IPS DF 6.9 (cell line): ENCODE measurements around the gene PBX1.
A peak's percentile ranks its signal among the peaks of the same experiment; 100 is the strongest.
"Not testable (repeated sequence)": the region's sequence is repeated elsewhere in the genome, so short reads cannot be mapped to it uniquely, and the experiment has no call there.

Experiments used
- DNase-seq: peaks from one replicate; pipeline ENCODE4 v3.0.0-alpha.2; 2013; ENCODE audit warnings: low read depth, low spot score
- H3K27ac ChIP-seq: one replicate; pipeline ENCODE4 v1.5.1; 2013; ENCODE audit warnings: low read length, control low read depth
- H3K27me3 ChIP-seq: 2 replicates; pipeline ENCODE4 v1.6.1; 2013; ENCODE audit warnings: mild to moderate bottlenecking, low read length; ENCODE audit not compliant: control insufficient read depth, insufficient read depth
- H3K36me3 ChIP-seq: 2 replicates; pipeline ENCODE4 v1.6.1; 2013; ENCODE audit warnings: low read length; ENCODE audit not compliant: control insufficient read depth, insufficient read depth
- H3K4me1 ChIP-seq: 2 replicates; pipeline ENCODE4 v1.6.1; 2013; ENCODE audit warnings: low read length; ENCODE audit not compliant: control insufficient read depth, insufficient read depth
- H3K4me3 ChIP-seq: 2 replicates; pipeline ENCODE4 v1.5.1; 2013; ENCODE audit warnings: mild to moderate bottlenecking, low read length
- H3K9me3 ChIP-seq: 2 replicates; pipeline ENCODE4 v1.6.1; 2013; ENCODE audit warnings: low read length, inconsistent platforms; ENCODE audit not compliant: control insufficient read depth, insufficient read depth
- WGBS: extraction: QIAGEN DNeasy Blood & Tissue Kit; methylation state at CpG from one replicate; pipeline ENCODE4 v1.1.7; 2013; ENCODE audit warnings: mixed read lengths, missing lambda C conversion rate; ENCODE audit not compliant: insufficient read length, insufficient coverage; 5-methylcytosine and 5-hydroxymethylcytosine counted together

Gene PBX1

GRCh38 chr1:164534863-164535610 lies 23.9 kb upstream of the PBX1 start:
- WGBS: no CpG with 5 or more reads among the region's 5 CpGs
- no peak overlapping the region for H3K27ac ChIP-seq

DNA sequence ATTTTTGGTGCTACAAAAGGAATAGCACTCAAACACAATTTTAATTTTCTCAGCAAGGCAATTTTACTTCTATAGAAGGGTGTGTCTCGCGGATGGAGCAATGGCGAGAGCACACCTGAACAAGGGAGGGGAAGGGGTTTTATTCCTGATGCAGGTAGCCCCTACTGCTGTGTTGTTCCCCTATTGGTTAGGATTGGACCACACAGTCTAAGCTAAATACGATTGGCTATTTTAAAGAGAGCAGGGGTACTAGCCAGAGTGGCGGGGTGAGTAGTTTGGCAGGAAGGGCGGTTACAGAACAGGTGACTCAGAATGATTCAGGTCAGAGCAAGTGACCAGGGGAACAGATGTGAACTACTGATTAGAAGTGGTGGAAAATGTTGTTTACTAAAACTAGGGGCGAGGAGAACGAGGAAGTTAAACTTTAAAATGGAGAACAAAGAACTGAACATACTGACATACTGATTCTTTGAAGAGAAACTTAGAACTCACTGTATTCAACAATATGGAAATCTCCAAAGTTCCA lies 6.5 kb upstream of the PBX1 start:
- H3K27me3 ChIP-seq, H3K27ac ChIP-seq, H3K36me3 ChIP-seq, H3K9me3 ChIP-seq, H3K4me3 ChIP-seq, DNase-seq, H3K4me1 ChIP-seq: not testable (repeated sequence)
- WGBS: no CpG with 5 or more reads among the region's 8 CpGs

More at GRCh38 chr1:164534863-164535610, 23.9 kb upstream of the PBX1 start:
- DNase-seq: no peak
- Histone ChIP-seq H3K4me3 (no peak overlapping the region), H3K36me3 (no peaks in the 10 kb centered on the region), H3K9me3 (no peaks in the 10 kb centered on the region), H3K27me3 (no peaks in the 10 kb centered on the region), H3K4me1 (no peaks in the 10 kb centered on the region)

GRCh38 chr1:164557270-164557669 lies 1.7 kb upstream of the PBX1 start:
- no peak for DNase-seq
- H3K4me3 ChIP-seq: no peak overlapping the region
- H3K9me3 ChIP-seq: no peaks in the 10 kb centered on the region
- no peak overlapping the region for H3K27ac ChIP-seq
- WGBS: no CpG with 5 or more reads among the region's 4 CpGs
- no peaks in the 10 kb centered on the region; the same call in 1 of the 2 replicates for H3K4me1 ChIP-seq
- no peaks in the 10 kb centered on the region for H3K36me3 ChIP-seq
- no peaks in the 10 kb centered on the region for H3K27me3 ChIP-seq

GRCh38 chr1:164559342-164560051 lies 513 bp downstream of the PBX1 start:
- Histone ChIP-seq H3K27me3 (no peaks in the 10 kb centered on the region), H3K9me3 (no peaks in the 10 kb centered on the region), H3K36me3 (no peaks in the 10 kb centered on the region; the same call in 1 of the 2 replicates), H3K4me3 (peak overlapping the region; percentile 58), H3K4me1 (no peaks in the 10 kb centered on the region; the same call in 1 of the 2 replicates), H3K27ac (no peak overlapping the region)
- WGBS: no CpG with 5 or more reads among the region's 20 CpGs
- no peak for DNase-seq

- peak overlapping the region; percentile 58 for H3K4me3 ChIP-seq
- no peaks in the 10 kb centered on the region; the same call in 1 of the 2 replicates for H3K36me3 ChIP-seq
- H3K27me3 ChIP-seq: no peaks in the 10 kb centered on the region
- H3K9me3 ChIP-seq: no peaks in the 10 kb centered on the region
- WGBS: 100% methylated on average over 1 of the region's 11 CpGs
- no peaks in the 10 kb centered on the region; the same call in 1 of the 2 replicates for H3K4me1 ChIP-seq
- H3K27ac ChIP-seq: no peak overlapping the region
- no peak for DNase-seq
Observed at GRCh38 chr1:164560121-164560541, 1.1 kb downstream of the PBX1 start.

GRCh38 chr1:164560556-164560955 lies 1.6 kb downstream of the PBX1 start:
- no CpG with 5 or more reads among the region's 2 CpGs for WGBS
- Histone ChIP-seq H3K9me3 (no peaks in the 10 kb centered on the region), H3K36me3 (no peaks in the 10 kb centered on the region; the same call in 1 of the 2 replicates), H3K4me1 (no peaks in the 10 kb centered on the region; the same call in 1 of the 2 replicates), H3K27ac (no peak overlapping the region), H3K4me3 (peak overlapping the region; percentile 58; the same call in 1 of the 2 replicates), H3K27me3 (no peaks in the 10 kb centered on the region)
- no peak for DNase-seq

- peak overlapping the region; percentile 58; the same call in 1 of the 2 replicates for H3K4me3 ChIP-seq
- no peaks in the 10 kb centered on the region; the same call in 1 of the 2 replicates for H3K4me1 ChIP-seq
- no peak overlapping the region for H3K27ac ChIP-seq
- no peaks in the 10 kb centered on the region; the same call in 1 of the 2 replicates for H3K36me3 ChIP-seq
- no peaks in the 10 kb centered on the region for H3K9me3 ChIP-seq
- no peaks in the 10 kb centered on the region for H3K27me3 ChIP-seq
- WGBS: no CpG with 5 or more reads among the region's 7 CpGs
- DNase-seq: no peak
Observed at GRCh38 chr1:164561007-164561406, 2.0 kb downstream of the PBX1 start.

- Histone ChIP-seq H3K9me3 (no peaks in the 10 kb centered on the region), H3K36me3 (no peaks in the 10 kb centered on the region; the same call in 1 of the 2 replicates), H3K4me3 (peak overlapping the region; percentile 37; the same call in 1 of the 2 replicates), H3K27me3 (no peaks in the 10 kb centered on the region), H3K27ac (no peak overlapping the region), H3K4me1 (no peaks in the 10 kb centered on the region; the same call in 1 of the 2 replicates)
- DNase-seq: no peak
- WGBS: no CpG with 5 or more reads among the region's 1 CpG
Observed at GRCh38 chr1:164561472-164561871, 2.5 kb downstream of the PBX1 start.

GRCh38 chr1:164562061-164562460 lies 3.1 kb downstream of the PBX1 start:
- DNase-seq: no peak
- H3K9me3 ChIP-seq: no peaks in the 10 kb centered on the region
- no peak overlapping the region; the same call in 1 of the 2 replicates for H3K4me3 ChIP-seq
- H3K27me3 ChIP-seq: no peaks in the 10 kb centered on the region
- H3K4me1 ChIP-seq: no peaks in the 10 kb centered on the region; the same call in 1 of the 2 replicates
- H3K36me3 ChIP-seq: no peaks in the 10 kb centered on the region; the same call in 1 of the 2 replicates
- no peak overlapping the region for H3K27ac ChIP-seq

DNA sequence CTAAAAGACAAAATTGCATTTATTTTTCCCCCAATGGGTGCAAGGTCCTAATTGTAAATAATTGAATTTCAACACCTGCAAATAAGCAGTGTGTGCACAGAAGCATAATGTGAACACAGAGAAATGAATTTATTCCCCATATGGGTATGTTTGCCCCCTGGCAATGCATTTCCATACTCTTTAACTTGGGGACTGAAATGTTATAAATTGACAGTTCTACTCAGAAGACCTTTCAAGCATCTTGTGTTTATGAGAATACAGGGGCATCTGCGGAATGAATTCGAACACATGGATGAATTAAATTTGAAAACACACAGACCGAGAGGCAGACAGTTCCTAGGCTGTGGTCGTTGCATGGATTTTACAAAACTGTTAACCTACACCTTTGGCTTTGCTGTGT lies 3.5 kb downstream of the PBX1 start:
- Histone ChIP-seq H3K27ac (no peak overlapping the region), H3K4me3 (peak overlapping the region; percentile 10; the same call in 1 of the 2 replicates), H3K36me3 (no peaks in the 10 kb centered on the region; the same call in 1 of the 2 replicates), H3K4me1 (no peaks in the 10 kb centered on the region; the same call in 1 of the 2 replicates), H3K9me3 (no peaks in the 10 kb centered on the region), H3K27me3 (no peaks in the 10 kb centered on the region)
- WGBS: no CpG with 5 or more reads among the region's 4 CpGs
- no peak for DNase-seq
